NCI-H446 (cell line): ENCODE measurements around the gene KDM3B.

Experiments used
- DNase-seq, 2 experiments: peaks; one replicate each; lab custom pipeline; 2025; lab: John Stamatoyannopoulos, UW

Gene KDM3B

DNA sequence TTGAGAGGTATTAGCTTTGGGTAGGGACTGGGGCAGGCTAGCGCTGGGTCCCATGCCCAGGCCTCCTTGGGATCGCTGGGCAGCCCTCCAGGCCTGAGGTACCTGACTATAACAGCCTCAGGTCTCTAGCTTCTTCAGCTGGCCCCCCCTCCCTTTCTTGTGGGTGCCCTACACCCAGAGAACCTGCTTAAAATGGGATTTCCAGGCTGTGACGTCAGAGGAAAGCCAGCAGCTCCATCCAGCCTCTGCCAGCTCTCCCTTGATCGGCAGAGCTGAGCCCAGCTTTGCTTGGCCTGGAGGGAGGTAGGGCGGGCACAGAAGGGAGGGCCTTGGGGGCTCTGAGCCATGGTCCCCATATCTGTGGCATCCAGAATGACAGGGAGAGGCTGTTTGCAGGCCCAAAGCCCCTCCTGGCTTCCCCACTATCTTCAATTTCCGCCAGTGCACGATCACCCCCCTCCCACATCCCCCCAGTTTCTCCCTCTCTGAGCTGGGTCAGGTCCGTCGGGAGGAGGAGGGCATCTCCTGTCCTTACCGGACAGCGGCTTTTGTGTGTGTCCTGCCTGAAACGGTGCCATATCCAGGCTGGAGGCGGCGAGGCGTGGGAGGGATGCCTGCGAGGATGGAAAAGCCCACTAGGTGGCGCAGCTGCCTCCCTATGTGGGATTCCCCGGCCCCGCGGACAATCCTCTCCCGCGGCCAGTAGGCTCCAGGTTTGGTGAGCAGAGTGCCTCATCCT, 97.2 kb downstream of the KDM3B start:
- peak; percentile 60 to 86 for DNase-seq

GRCh38 chr5:138450971-138451370, 98.5 kb downstream of the KDM3B start:
- no peak for DNase-seq

DNA sequence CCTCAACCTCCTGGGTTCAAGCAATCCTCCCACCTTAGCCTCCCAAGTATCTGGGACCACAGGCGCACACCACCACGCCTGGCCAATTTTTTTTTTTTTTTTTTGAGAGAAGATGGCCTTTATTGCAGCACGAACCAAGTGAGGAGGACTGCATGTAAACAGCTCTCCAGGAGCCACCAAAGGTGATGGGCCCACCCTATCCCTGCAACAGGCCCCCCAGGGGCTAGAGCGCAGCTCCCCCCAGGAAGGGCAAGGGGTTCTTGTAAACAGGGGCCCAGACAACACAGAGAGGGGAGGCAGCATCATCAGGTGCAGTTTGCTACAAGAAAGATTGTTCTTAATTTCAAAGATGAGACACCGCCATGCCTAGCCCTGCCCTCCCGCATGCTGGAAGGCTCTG, 100.2 kb downstream of the KDM3B start:
- DNase-seq, result no peak

DNA sequence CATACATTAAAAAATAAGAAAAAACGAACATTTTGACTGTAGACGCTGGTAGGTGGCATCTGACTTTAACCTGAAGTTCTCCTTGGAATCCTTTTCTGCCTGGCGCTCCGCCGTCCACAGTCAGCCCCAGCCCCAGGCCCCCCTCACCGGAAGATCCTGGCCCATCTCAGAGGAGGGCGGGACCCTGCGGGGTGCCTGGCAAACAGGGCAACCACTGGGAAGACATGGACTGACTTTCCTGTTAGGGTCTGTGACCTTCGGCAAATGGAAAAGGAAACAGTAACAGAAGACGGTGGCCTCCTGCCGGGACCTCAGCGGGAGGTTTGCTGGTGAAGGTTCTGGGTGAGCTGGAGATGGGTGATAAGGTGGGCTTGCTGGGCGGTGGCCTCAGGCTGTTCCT, 101.1 kb downstream of the KDM3B start:
- no peak for DNase-seq

DNA sequence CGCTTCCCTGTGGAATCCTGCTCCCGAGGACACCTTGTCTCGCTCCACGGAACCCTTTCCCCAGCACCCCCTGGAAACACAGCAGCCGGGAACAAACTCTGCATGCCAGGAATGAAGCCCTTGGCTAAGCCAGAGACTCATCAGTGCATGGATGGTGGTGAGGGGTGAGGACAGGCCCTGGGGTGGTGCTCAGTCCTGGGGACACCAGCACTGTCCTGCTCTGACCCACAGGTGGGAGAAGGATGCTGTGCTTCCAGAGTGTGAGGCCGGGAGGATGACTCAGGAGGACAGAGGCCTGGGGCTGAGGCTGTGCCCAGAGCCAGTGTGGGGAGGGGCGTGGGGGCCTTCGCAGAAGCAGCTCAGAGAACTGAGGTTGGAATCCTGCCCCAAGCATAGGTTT, 101.6 kb downstream of the KDM3B start:
- no peak for DNase-seq

GRCh38 chr5:138455232-138455930, 102.9 kb downstream of the KDM3B start:
- no peak for DNase-seq

- no peak for DNase-seq
These were observed 105.2 kb downstream of the KDM3B start for GRCh38 chr5:138457531-138458275.

- DNase-seq, result no peak
These were observed 105.9 kb downstream of the KDM3B start for GRCh38 chr5:138458384-138458783.

DNA sequence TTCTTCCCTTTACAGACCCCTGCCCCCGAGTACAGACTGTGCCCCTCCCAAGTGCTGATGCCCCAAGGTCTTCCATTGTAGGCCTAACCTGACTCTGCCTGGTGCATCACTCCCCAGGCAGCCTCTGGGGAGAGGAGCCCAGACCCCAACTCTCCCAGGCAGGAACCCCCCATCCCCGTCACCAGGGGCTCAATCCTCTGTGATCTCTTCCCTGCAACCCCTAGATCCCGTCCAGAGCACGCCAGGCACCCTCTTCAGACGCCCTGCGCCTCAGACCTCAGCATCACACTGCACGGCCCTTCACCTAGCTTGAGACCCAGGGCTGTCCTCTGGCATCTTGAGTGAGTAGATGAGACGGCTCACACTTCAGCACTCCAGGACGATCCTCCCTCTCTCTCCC, 106.4 kb downstream of the KDM3B start:
- DNase-seq, result no peak

DNA sequence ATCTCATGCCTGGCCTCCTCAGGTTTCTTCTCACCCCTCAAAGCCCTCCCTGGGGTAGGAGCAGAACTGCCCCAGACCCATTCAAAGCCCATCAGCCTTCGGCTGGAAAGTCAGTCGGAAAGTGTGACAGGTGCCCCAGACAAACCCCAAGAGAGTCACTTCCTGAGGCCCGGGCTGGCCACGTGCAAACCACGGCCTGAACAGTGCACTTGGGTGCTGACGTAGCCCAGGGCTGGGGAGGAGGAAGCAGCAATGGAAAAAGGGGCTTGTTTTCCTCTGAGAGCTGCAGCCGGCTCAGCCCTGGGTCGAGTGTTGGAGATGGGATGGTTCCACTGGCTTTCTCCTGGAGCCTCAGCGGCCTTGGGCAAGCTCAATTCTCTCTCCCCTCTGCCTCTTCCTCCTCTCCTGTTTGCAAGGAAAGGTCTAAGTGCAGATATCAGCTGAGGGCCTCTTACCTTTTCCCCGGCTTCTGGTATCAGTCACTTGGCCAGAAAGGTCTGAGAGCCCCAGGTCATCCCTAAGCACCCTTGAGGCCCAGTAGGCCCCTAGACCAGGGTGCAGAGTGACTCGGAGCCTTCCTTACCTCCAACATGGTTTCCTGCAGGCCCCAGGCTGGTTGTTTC, 106.9 kb downstream of the KDM3B start:
- no peak for DNase-seq

DNA sequence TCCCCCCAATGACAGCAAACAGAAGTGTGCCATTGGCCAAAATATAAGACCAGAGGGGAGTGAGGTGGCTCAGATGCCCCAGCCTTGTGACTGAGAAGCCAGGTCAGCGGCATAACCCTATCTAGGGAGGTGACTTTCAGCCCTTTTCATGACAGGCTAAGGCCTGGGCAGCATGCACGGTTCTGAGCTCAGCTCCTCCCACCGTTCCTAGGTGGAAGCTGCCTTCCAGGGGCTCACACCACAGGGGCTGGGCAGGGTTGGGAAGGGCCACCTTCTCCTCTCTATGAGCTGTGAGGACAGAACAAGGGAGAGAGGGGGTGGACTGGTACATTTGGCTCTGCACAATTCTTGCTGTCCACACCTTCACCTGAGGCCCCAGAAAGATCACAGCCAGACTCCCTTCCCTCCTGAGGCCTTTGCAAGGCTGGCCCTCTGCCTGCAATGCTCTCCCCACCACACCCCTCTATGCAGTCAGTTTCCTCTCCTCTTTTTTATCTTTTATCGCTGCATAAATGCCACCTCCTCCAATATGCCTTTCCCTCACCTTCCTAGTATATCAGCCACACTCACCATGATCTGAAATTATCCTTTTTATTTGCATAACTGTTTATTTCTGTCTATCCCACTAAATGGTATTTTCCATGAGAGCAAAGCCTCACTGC, 107.7 kb downstream of the KDM3B start:
- DNase-seq, result no peak

DNA sequence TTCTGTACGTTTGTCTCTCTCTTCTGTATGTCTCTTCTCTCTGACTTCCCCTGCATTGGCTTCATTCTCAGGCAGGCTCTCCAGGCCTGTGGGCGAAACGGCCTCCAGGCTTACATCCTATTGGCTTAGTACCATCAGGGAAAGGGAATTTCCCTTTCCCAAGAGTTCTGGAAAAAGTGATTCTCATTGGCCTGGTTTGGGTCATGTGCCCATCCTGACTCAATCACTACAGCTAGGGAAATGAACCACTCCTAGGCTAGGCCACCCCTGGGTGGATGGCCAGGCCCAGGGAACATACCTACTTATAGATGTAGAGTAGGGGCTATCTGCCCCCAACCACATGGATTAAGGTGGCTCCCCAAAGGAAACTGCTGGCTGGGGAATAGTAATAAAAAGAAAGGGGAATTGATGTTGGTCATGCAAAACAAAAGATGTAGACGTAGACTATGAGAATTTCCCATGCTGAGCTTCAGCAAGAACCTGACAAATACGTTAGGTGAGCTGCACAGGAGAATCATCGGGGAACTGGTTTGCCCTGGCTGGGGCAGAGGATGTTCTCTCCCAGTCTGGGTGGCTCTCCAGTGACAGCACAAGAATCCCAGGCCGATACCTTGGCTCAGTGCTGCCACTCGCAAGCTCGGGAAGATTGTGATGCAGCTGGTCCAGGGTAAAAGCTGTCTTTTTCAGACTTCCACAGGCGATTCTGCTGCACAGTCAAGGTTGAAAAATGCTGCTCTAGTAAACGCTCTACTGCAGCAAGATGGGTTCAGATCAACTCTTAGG, 109.0 kb downstream of the KDM3B start:
- DNase-seq, result no peak

DNA sequence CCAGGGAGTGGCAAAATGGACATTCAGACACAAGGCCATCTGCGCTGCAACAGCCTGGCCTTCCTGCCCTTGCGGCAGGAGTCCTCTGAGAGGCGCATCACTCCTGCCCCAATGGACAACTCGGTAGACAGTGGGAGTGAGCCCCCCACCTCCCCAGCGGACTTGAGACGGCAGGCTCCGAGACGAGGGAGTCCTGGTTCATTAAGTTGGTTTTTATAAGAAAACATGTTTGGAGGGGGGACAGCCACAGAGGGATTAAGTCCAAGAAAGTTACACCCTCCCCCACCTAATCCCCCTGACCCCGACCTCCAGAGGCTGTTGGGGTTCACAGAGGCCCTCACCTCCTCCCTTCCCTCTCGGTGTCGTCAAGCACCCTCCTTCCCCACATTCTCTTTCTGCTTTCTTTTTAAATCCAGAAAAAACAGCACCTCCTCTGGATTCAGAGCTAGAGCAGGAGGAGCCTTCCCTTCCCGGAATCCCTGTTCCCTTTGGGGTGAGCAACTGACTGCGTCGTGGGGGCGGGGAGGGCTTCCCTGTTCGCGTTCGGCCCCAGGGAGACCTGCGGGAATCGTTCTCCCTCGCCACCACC, 111.0 kb downstream of the KDM3B start:
- no peak for DNase-seq

DNA sequence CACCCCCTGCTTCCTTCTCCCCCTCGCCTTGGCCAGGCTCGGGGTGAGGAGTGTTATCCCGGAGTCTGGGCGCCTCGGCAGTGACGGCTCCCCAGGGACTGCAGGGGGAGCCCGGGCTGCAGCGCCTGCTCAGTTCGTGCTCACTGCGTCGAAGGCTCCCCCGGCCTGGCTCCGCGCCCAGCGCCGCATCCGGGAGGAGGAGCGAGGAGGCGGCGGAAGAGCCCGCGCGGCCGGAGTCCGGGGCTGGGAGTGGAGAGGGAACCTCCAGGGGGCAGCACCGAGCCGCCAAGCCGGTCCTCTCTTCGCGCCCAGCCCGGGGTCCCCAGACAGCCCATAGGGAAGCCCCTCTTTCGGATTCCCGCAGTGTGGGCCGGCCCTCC, 111.5 kb downstream of the KDM3B start:
- DNase-seq, result peak; percentile 88 to 96

- DNase-seq, result peak; percentile 94 to 98
These were observed 112.1 kb downstream of the KDM3B start for GRCh38 chr5:138464388-138465260.

DNA sequence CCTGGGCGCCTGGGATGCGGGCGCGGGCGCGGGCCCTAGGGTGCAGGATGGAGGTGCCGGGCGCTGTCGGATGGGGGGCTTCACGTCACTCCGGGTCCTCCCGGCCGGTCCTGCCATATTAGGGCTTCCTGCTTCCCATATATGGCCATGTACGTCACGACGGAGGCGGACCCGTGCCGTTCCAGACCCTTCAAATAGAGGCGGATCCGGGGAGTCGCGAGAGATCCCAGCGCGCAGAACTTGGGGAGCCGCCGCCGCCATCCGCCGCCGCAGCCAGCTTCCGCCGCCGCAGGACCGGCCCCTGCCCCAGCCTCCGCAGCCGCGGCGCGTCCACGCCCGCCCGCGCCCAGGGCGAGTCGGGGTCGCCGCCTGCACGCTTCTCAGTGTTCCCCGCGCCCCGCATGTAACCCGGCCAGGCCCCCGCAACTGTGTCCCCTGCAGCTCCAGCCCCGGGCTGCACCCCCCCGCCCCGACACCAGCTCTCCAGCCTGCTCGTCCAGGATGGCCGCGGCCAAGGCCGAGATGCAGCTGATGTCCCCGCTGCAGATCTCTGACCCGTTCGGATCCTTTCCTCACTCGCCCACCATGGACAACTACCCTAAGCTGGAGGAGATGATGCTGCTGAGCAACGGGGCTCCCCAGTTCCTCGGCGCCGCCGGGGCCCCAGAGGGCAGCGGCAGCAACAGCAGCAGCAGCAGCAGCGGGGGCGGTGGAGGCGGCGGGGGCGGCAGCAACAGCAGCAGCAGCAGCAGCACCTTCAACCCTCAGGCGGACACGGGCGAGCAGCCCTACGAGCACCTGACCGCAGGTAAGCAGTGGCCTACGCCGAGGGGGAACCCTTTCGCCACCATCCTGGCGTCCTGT, 113.0 kb downstream of the KDM3B start, which contains the start of gene EGR1:
Gene EGR1 (plus strand): TSS at position 219 of the 864 bp plus-strand sequence. CDS start 283 bp downstream, at position 502.
- peak; percentile 90 to 91 for DNase-seq

- DNase-seq, result no peak
These were observed 113.8 kb downstream of the KDM3B start for GRCh38 chr5:138466125-138466899.
